ENCODE results near the gene AGBL4. TPM values are rescaled to one million over a fixed set of nuclear protein-coding genes. Genes with fewer than 3 reads are reported as not detected.
"Not testable (repeated sequence)": the region's sequence is repeated elsewhere in the genome, so short reads cannot be mapped to it uniquely, and the experiment has no call there.

The AGBL4 gene
- total RNA-seq, 1 donor from 2014 or later: not detected

DNA sequence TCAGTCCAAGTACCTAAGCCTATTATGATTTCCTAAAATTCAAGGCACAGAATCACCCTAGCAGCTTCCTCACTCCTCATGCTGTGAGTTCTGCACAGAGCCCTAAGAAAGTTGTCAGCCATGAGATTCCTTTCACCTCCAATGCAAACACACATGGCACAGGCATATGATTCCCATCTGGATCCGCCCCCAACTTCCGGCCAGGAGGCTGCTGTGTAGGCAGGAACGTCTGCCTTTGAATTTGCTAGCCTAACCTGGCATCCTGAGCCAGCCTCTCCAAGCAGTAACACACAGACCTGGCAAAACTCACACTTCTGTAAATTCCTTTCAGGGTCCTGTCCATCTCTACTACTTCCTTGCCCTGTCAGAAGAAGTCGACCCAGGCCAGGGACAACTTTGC lies 726.0 kb downstream of the AGBL4 start:
- Histone ChIP-seq H3K27ac (no peak overlapping the region), H3K4me3 (no peak overlapping the region), H3K36me3 (no peaks in the 10 kb centered on the region), H3K4me1 (no peaks in the 10 kb centered on the region), H3K27me3 (no peaks in the 10 kb centered on the region), H3K9me3 (no peaks in the 10 kb centered on the region)
- TF ChIP-seq, protein P1, sequence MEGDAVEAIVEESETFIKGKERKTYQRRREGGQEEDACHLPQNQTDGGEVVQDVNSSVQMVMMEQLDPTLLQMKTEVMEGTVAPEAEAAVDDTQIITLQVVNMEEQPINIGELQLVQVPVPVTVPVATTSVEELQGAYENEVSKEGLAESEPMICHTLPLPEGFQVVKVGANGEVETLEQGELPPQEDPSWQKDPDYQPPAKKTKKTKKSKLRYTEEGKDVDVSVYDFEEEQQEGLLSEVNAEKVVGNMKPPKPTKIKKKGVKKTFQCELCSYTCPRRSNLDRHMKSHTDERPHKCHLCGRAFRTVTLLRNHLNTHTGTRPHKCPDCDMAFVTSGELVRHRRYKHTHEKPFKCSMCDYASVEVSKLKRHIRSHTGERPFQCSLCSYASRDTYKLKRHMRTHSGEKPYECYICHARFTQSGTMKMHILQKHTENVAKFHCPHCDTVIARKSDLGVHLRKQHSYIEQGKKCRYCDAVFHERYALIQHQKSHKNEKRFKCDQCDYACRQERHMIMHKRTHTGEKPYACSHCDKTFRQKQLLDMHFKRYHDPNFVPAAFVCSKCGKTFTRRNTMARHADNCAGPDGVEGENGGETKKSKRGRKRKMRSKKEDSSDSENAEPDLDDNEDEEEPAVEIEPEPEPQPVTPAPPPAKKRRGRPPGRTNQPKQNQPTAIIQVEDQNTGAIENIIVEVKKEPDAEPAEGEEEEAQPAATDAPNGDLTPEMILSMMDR (IDR thresholded peaks at IDR 0.05): no peak
- DNase-seq: no peak
- intact Hi-C loops (cut with DNase I): no loop called here
- ATAC-seq: no peak

DNA sequence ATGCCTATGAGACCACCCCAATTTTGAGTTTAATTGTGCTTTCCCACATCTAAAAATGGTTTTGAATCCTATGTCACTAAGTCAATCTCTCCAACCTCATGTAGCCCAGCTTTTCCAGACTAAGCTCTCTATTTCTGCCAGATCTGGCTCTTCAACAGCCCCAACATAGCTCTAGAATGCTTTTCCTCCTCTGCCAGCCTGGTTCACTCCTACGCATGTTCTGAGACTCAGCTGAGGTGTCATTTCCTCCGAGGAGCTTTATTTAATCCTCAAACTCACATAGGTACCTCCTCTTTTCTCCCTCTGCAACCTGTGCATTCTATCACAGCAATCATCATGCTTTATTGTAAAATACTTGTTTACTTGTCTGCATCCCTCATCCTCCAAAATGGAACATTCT lies 729.2 kb downstream of the AGBL4 start:
- intact Hi-C loops (cut with DNase I): no loop called here
- DNase-seq: no peak
- H3K4me3 ChIP-seq: no peak overlapping the region
- H3K27me3 ChIP-seq: no peaks in the 10 kb centered on the region
- H3K36me3 ChIP-seq: no peaks in the 10 kb centered on the region
- ATAC-seq: no peak
- H3K4me1 ChIP-seq: no peaks in the 10 kb centered on the region
- TF ChIP-seq, protein P1 (IDR thresholded peaks at IDR 0.05): no peak
- no peaks in the 10 kb centered on the region for H3K9me3 ChIP-seq
- no peak overlapping the region for H3K27ac ChIP-seq

DNA sequence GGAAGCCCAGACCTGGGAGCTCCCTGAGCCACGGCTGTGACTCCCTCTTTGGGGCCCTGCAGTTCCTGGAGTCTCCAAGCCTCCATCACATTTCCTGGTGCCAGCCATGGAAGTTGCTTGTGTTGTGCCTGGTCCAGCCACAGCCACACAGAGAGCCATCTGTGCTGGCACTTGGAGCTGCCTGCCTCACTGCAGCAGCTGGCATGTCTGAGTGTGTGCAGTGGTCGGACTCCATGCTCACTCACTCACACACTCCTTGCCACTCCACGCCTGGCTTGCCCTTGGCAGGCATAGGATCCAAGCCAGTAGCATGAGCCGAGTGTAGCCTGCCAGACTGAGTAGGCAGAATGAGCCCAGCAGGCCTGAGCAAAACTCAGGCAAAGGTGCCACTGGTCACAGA lies 730.7 kb downstream of the AGBL4 start:
- Histone ChIP-seq H3K9me3 (no peaks in the 10 kb centered on the region), H3K27me3 (no peaks in the 10 kb centered on the region), H3K4me1 (no peaks in the 10 kb centered on the region), H3K27ac (no peak overlapping the region), H3K36me3 (no peaks in the 10 kb centered on the region), H3K4me3 (no peak overlapping the region)
- intact Hi-C loops (cut with DNase I): no loop called here
- TF ChIP-seq, protein P1 (IDR thresholded peaks at IDR 0.05): no peak
- DNase-seq (no peak), ATAC-seq (peak; percentile 29)

- not testable (repeated sequence) for DNase-seq
Measured at GRCh38 chr1:49257211-49258049, 766.3 kb downstream of the AGBL4 start.

DNA sequence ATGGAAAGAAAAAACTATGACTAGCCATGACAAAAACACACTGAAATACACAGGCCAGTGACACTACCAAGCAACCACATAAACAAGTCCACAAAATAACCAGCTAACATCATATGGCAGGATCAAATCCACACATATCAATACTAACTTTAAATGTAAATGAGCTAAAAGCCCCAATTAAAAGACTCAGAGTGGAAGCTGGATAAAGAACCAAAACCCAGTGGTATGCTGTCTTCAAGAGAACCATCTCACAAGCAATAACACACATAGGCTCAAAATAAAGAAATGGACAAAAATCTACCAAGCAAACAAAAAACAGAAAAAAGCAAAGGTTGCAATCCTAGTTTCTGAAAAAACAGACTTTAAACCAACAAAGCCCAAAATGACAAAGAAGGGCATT lies 770.8 kb downstream of the AGBL4 start:
- Histone ChIP-seq H3K4me3 (no peak overlapping the region), H3K27ac (no peak overlapping the region), H3K27me3 (no peaks in the 10 kb centered on the region), H3K4me1 (no peaks in the 10 kb centered on the region), H3K36me3 (no peaks in the 10 kb centered on the region), H3K9me3 (no peaks in the 10 kb centered on the region)
- DNase-seq (no peak), ATAC-seq (no peak)
- TF ChIP-seq, protein P1 (IDR thresholded peaks at IDR 0.05): no peak
- intact Hi-C loops (cut with DNase I): no loop called here

More at GRCh38 chr1:49257211-49258049, 766.3 kb downstream of the AGBL4 start:
- H3K27ac ChIP-seq; H3K4me3 ChIP-seq; H3K4me1 ChIP-seq; H3K36me3 ChIP-seq; intact Hi-C loops (cut with DNase I); H3K9me3 ChIP-seq; ATAC-seq; H3K27me3 ChIP-seq: not testable (repeated sequence)

DNA sequence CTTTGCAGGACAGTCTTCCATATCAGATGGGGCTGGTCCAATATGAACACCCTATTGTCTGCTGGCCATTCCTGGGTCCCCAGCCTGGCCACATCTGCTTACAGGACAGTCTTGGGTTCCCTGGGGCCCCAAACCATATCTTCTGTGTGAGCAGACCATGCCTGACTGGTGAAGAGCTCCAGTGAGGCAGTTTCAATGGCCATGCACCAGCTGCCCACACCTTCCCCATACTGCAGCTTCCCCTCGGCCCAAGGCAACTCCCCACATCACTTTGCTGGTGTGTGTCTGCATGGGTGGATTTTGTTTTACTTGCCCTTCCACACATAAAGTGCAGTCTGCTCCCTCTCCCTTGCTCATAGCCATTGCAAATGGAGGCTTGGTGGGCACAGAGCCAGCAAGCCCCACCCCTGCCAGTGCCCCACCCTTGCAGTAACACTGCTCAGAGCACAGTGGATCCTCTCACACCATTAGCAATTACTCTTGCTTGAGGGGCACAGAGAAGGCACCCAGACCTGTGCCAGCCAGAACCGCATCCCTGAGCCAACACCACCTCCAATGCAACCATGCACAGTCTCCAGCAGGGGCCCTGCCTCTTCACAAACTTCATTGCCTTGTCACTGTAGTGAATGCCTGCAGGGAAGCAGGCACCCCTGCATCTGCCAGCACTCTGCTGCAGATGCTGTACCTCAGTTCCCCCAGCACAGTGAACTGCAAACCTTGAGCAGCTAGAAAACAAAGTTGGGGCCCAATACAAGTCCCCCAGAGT lies 772.6 kb downstream of the AGBL4 start:
- Histone ChIP-seq H3K9me3 (no peaks in the 10 kb centered on the region), H3K27ac (no peak overlapping the region), H3K36me3 (no peaks in the 10 kb centered on the region), H3K4me1 (no peaks in the 10 kb centered on the region), H3K27me3 (no peaks in the 10 kb centered on the region), H3K4me3 (no peak overlapping the region)
- TF ChIP-seq, protein P1 (IDR thresholded peaks at IDR 0.05): no peak
- no peak for DNase-seq
- intact Hi-C loops (cut with DNase I): no loop called here
- ATAC-seq: no peak

Measured in upper lobe of right lung (tissue), 1 donor.